NCI-H187 (cell line): Measurements from ENCODE around the gene CALHM5.
A peak's percentile ranks its signal among the peaks of the same experiment; 100 is the strongest.

Experiments used
- DNase-seq, 2 experiments: peaks; one replicate each; lab custom pipeline; 2025; lab: John Stamatoyannopoulos, UW

CALHM5 gene

GRCh38 chr6:116508527-116508926 lies 2.9 kb upstream of the CALHM5 start:
- DNase-seq: no peak

GRCh38 chr6:116512111-116512559 lies 696 bp downstream of the CALHM5 start:
- no peak for DNase-seq

GRCh38 chr6:116512734-116513133 lies 1.3 kb downstream of the CALHM5 start:
- no peak for DNase-seq

GRCh38 chr6:116513224-116513875 lies 1.9 kb downstream of the CALHM5 start:
- DNase-seq: no peak

GRCh38 chr6:116514111-116514510 lies 2.7 kb downstream of the CALHM5 start:
- no peak for DNase-seq

- no peak for DNase-seq
Observed at GRCh38 chr6:116515141-116515540, 3.7 kb downstream of the CALHM5 start.

GRCh38 chr6:116518621-116519368 lies 7.4 kb downstream of the CALHM5 start:
- DNase-seq: no peak

- DNase-seq: no peak
Observed at GRCh38 chr6:116522896-116523295, 11.5 kb downstream of the CALHM5 start.

- DNase-seq: no peak
Observed at GRCh38 chr6:116524236-116524635, 12.8 kb downstream of the CALHM5 start.

- no peak for DNase-seq
Observed at GRCh38 chr6:116528133-116528532, 16.7 kb downstream of the CALHM5 start.

GRCh38 chr6:116528780-116529179 lies 17.3 kb downstream of the CALHM5 start:
- no peak for DNase-seq

- DNase-seq: no peak
Observed at GRCh38 chr6:116529466-116530290, 18.2 kb downstream of the CALHM5 start.

GRCh38 chr6:116530436-116530835 lies 19.0 kb downstream of the CALHM5 start:
- peak; percentile 25 to 34 for DNase-seq

- DNase-seq: peak in 1 of 2 experiments; percentile 13
Observed at GRCh38 chr6:116531675-116532570, 20.5 kb downstream of the CALHM5 start.

- DNase-seq: no peak
Observed at GRCh38 chr6:116533233-116533957, 22.0 kb downstream of the CALHM5 start.

GRCh38 chr6:116535109-116535508 lies 23.7 kb downstream of the CALHM5 start:
- no peak for DNase-seq

GRCh38 chr6:116536216-116536621 lies 24.8 kb downstream of the CALHM5 start:
- DNase-seq: no peak

GRCh38 chr6:116542426-116542825 lies 31.0 kb downstream of the CALHM5 start:
- DNase-seq: no peak

- no peak for DNase-seq
Observed at GRCh38 chr6:116543149-116543548, 31.7 kb downstream of the CALHM5 start.

- no peak for DNase-seq
Observed at GRCh38 chr6:116545651-116546050, 34.2 kb downstream of the CALHM5 start, which contains the start of gene TRAPPC3L. TRAPPC3L (minus strand) TSS chr6:116545684; CDS start chr6:116545514, 170 bp downstream.

GRCh38 chr6:116547358-116547757 lies 35.9 kb downstream of the CALHM5 start:
- no peak for DNase-seq
